D721Med (cell line): Measurements from ENCODE around the gene RAD23A.

Experiments used
- DNase-seq: peaks from one replicate; pipeline ENCODE4 v3.0.0; 2011; ENCODE audit warnings: low spot score; ENCODE audit not compliant: insufficient read length
- FAIRE-seq: peaks from 2 replicates; lab custom pipeline; 2011; peaks lifted over from hg19 to GRCh38; lab: Jason Lieb, UNC
- TF ChIP-seq, protein P1 (sequence below): IDR thresholded peaks from 2 replicates; pipeline ENCODE4 v1.5.1; 2012; ENCODE audit warnings: mild to moderate bottlenecking, control low read depth; ENCODE audit not compliant: insufficient read depth; ENCODE audit errors: missing control alignments

RAD23A gene

DNA sequence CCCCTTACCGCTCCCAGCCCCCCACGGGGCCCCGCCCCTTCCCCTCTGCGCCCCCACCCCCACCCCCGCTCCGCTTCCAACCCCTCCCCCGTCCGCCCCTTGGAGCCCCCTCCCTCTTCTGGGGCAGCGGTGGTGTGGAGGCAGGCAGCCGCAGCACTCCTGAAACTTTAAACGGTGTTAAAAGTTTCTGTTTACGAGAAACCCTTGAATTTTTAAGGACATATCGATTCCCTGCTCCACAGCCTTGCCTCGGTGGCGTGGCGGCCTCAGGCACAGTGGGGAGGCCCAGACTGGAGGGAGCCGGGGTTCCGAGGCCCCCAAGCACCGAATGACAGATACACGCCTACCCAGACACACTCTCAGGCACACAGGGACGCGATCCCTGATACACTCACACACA, 44.8 kb downstream of the RAD23A start:
- TF ChIP-seq, protein P1, sequence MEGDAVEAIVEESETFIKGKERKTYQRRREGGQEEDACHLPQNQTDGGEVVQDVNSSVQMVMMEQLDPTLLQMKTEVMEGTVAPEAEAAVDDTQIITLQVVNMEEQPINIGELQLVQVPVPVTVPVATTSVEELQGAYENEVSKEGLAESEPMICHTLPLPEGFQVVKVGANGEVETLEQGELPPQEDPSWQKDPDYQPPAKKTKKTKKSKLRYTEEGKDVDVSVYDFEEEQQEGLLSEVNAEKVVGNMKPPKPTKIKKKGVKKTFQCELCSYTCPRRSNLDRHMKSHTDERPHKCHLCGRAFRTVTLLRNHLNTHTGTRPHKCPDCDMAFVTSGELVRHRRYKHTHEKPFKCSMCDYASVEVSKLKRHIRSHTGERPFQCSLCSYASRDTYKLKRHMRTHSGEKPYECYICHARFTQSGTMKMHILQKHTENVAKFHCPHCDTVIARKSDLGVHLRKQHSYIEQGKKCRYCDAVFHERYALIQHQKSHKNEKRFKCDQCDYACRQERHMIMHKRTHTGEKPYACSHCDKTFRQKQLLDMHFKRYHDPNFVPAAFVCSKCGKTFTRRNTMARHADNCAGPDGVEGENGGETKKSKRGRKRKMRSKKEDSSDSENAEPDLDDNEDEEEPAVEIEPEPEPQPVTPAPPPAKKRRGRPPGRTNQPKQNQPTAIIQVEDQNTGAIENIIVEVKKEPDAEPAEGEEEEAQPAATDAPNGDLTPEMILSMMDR = no peak
- no peak for FAIRE-seq

DNA sequence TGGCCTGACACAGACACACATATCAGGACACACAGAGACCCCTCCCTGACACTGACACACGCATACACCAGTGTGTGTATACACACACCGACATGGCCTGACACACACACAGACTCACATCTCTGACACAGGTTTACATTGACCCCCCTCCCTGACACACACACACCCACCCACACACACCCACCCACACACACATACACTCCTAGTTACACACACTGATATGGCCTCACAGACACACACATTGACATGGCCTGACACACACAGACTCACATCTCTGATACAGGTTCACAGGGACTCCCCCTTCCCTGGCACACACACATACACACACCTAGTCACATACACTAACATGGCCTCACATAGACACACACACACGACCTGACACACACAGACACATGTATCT, 45.2 kb downstream of the RAD23A start:
- FAIRE-seq = no peak
- TF ChIP-seq, protein P1 = no peak

More for the DNA sequence above, 44.8 kb downstream of the RAD23A start:
- no peak for DNase-seq

GRCh38 chr19:12991296-12991695, 45.6 kb downstream of the RAD23A start:
- DNase-seq = no peak
- no peak for FAIRE-seq
- TF ChIP-seq, protein P1 = no peak

More for the DNA sequence above, 45.2 kb downstream of the RAD23A start:
- DNase-seq = no peak

GRCh38 chr19:12992729-12993128, 47.1 kb downstream of the RAD23A start:
- DNase-seq = no peak
- TF ChIP-seq, protein P1 = no peak
- no peak for FAIRE-seq

- FAIRE-seq = no peak
- no peak for DNase-seq
- TF ChIP-seq, protein P1 = no peak
These were observed 47.9 kb downstream of the RAD23A start for GRCh38 chr19:12993562-12993961.

GRCh38 chr19:12994701-12995595, 49.3 kb downstream of the RAD23A start, which contains the start of gene NFIX:
NFIX (plus strand) TSS chr19:12995475; CDS start chr19:12995838, 363 bp downstream.
- no peak for DNase-seq
- FAIRE-seq = no peak

More at GRCh38 chr19:12994701-12995595, 49.3 kb downstream of the RAD23A start, which contains the start of gene NFIX:
- TF ChIP-seq, protein P1 = no peak
